Kidney epithelial cell (primary cell): ENCODE measurements around the gene DEUP1. TPM values are rescaled to one million over a fixed set of nuclear protein-coding genes. Genes with fewer than 3 reads are reported as not detected.

Experiments
- DNase-seq: peaks from one replicate; pipeline ENCODE4 v3.0.0-alpha.2; 2010; ENCODE audit warnings: low read depth
- H3K27me3 ChIP-seq: 2 replicates; pipeline ENCODE4 v1.6.0; 2011; ENCODE audit warnings: low read length; ENCODE audit not compliant: control insufficient read depth, insufficient read depth
- H3K36me3 ChIP-seq: 2 replicates; pipeline ENCODE4 v1.5.1; 2011; ENCODE audit warnings: low read length; ENCODE audit not compliant: control insufficient read depth, insufficient read depth
- H3K4me3 ChIP-seq: 2 replicates; pipeline ENCODE4 v1.5.1; 2011; ENCODE audit warnings: low read depth, mild to moderate bottlenecking, control low read depth, low read length
- CTCF ChIP-seq: IDR thresholded peaks from 2 replicates; pipeline ENCODE4 v1.5.1; 2011; ENCODE audit warnings: mild to moderate bottlenecking, moderate library complexity, low read length, control low read depth, inconsistent platforms; ENCODE audit not compliant: insufficient read depth, poor library complexity, severe bottlenecking
- total RNA-seq: library from RNA; depleted of rRNA; stranded (reverse); fragments of >200 nt; gene quantifications from 2 replicates; pipeline ENCODE4 v1.2.3, GENCODE V29; 2015

Gene DEUP1
- total RNA-seq, 1 donor from 2014 or later, result not detected

GRCh38 chr11:93320230-93320629 is 10.3 kb upstream of the DEUP1 start:
- Histone ChIP-seq H3K27me3 (no peaks in the 10 kb centered on the region), H3K4me3 (no peak overlapping the region), H3K36me3 (no peaks in the 10 kb centered on the region)
- no peak for DNase-seq
- no peak for TF ChIP-seq CTCF

GRCh38 chr11:93322207-93322606 is 8.3 kb upstream of the DEUP1 start:
- no peaks in the 10 kb centered on the region for H3K27me3 ChIP-seq
- no peaks in the 10 kb centered on the region for H3K36me3 ChIP-seq
- no peak for TF ChIP-seq CTCF
- no peak for DNase-seq
- no peak overlapping the region for H3K4me3 ChIP-seq

- TF ChIP-seq CTCF, result no peak
- no peaks in the 10 kb centered on the region for H3K27me3 ChIP-seq
- no peaks in the 10 kb centered on the region for H3K36me3 ChIP-seq
- DNase-seq, result no peak
- no peak overlapping the region for H3K4me3 ChIP-seq
Measured at GRCh38 chr11:93323747-93324146, 6.8 kb upstream of the DEUP1 start.

GRCh38 chr11:93324500-93324899 is 6.0 kb upstream of the DEUP1 start:
- Histone ChIP-seq H3K4me3 (no peak overlapping the region), H3K27me3 (no peaks in the 10 kb centered on the region), H3K36me3 (no peaks in the 10 kb centered on the region)
- TF ChIP-seq CTCF, result no peak
- no peak for DNase-seq

- TF ChIP-seq CTCF, result no peak
- no peaks in the 10 kb centered on the region for H3K36me3 ChIP-seq
- no peak for DNase-seq
- H3K4me3 ChIP-seq, result no peak overlapping the region
- peaks cover 2% of the 10 kb centered on the region for H3K27me3 ChIP-seq
Measured at GRCh38 chr11:93326681-93327080, 3.9 kb upstream of the DEUP1 start.

GRCh38 chr11:93329936-93330445 is 551 bp upstream of the DEUP1 start:
- no peak for TF ChIP-seq CTCF
- Histone ChIP-seq H3K36me3 (no peaks in the 10 kb centered on the region), H3K4me3 (peak overlapping the region; percentile 52), H3K27me3 (peaks cover 2% of the 10 kb centered on the region)
- no peak for DNase-seq
